Right forelimb (tissue), 1 donor: ENCODE measurements around the gene VWA3B.
"Not testable (repeated sequence)": the region's sequence is repeated elsewhere in the genome, so short reads cannot be mapped to it uniquely, and the experiment has no call there.

Experiments
- DNase-seq: peaks from one replicate; pipeline ENCODE4 v3.0.0-alpha.2; 2018

VWA3B gene

DNA sequence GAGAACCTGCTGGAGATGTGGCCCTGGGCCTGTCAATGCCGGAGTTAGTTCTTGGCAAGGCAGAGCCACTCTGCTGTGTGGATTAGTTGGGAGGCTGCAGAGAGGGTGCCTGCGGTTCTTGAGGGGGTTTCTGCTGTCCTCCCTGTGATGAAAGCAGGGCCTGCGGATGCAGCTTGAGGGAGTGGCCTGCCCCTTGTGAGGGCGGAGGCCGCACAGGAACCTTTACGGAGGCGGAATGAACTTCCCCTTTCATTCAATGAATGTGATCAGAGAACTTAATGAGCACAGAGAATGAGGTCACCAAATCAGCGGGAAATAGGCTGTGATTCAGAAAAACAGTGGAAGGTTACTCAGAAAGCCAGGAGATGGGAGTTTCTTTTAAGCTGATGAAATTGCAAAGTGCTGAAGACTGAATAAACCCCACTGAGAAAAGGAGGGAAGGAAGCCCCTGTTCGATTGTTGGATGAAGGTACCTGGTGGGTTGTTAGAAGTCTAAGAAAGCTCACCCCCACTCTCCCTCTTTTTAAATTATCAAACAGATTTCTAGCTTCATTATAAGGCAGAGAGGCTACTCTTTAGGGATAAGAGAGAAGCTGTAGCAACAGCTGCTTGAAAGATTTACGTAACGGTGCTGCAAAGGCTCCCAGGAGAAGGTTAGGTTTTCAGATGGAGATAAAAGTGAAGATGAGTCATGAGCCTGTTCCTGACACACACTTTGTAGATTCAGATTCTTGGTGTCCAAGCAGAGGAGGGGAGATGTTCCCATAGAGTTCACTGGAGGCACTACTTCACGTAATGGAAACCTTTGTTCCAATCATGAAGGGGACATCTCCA, 47.4 kb downstream of the VWA3B start:
- no peak for DNase-seq

DNA sequence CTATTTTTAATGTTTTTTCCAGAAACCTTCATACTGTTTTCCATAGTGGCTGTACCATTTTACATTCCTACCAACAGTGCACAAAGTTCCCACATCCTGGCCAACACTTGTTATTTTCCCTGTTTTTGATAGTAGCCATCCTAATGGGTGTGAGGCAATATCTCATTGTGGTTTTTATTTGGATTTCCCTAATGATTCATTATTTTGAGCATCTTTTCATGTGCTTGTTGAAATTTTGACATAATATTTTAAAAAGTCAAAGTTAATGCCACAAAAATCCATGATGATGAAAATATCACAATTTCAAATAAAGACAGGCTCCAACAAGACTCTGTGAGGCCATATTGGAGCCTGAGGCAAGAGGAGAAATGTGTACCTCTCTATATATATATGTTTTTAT, 50.2 kb downstream of the VWA3B start:
- DNase-seq = no peak

DNA sequence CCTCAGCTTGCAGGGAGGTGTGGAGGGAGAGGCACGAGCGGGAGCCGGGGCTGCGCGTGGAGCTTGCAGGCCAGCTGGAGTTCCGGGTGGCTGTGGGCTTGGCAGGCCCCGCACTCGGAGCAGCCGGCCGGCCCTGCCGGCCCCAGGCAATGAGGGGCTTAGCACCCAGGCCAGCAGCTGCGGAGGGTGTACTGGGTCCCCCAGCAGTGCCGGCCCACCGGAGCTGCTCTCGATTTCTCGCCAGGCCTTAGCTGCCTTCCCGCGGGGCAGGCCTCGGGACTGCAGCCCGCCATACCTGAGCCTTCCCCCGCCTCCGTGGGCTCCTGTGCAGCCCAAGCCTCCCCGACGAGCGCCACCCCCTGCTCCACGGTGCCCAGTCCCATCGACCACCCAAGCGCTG, 52.0 kb downstream of the VWA3B start:
- not testable (repeated sequence) for DNase-seq

DNA sequence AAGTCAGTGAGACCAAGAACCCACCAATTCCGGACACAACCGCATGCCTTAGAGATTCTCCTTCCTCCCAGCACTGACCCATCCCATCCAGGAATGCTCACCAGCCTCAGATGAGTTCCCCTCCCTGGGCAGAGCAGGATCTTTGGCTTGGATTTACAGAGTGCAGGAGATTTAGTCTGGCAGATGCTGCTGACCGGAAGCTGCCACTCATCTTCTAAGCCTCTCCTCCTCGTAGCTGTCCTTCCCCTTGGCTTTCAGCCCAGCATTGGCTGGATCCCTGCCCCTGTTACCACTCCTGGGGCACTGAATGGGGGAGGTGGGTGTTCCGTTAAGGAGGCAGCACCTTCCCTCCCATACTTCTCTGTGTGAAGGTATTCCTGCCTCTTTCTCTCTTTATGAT, 53.2 kb downstream of the VWA3B start:
- peak; percentile 70 for DNase-seq

DNA sequence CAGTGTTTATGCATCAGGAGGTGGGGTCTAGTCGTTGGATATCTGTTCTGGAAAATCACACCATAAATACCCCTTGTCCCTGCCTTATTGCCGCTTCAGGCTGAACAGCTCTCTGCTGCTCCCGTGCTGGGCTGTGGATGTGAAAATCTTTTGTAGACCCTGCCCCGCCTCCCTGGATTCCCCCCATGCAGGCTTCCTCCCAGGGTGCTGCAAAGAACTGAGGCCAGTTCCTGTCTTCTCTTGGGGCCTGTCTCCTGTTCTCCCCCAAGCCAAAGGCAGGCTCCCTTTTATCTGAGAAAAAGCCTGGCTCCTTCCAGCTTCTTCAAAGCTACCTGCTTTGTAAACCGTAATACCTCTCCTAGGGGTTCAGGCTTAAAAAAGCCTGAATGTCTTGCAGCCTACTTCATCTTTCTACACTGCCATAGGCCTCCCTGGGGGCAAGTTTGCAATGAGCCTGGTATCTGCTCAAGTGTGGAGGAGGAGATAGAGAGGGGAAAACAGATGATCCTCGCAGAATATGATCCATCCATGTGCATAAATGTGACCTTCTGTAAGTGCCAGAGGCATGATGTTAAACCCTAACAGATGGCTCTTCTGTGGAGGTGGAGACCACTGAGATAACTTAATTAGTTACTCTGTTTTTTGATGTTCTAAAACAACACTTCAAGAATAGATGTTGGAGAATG, 55.3 kb downstream of the VWA3B start:
- peak; percentile 13 for DNase-seq

DNA sequence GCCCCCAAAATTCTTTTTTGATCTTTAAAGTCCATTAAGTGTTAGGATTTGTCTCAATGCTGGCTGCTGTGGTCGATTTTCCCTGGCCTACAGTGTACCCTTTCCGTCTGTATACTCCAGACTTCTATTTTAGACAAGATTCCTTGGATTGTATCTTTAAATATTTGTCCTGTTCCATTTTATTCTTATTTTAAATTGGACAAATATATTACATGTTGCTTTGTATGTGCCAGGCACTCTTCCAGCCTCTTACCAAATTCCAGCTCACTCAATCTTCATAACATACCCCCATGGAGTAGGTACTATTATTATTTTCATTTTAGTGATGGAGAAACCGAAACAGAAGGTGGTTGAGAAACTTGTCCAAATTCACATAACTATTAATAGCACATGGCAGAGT, 58.1 kb downstream of the VWA3B start:
- DNase-seq = no peak

DNA sequence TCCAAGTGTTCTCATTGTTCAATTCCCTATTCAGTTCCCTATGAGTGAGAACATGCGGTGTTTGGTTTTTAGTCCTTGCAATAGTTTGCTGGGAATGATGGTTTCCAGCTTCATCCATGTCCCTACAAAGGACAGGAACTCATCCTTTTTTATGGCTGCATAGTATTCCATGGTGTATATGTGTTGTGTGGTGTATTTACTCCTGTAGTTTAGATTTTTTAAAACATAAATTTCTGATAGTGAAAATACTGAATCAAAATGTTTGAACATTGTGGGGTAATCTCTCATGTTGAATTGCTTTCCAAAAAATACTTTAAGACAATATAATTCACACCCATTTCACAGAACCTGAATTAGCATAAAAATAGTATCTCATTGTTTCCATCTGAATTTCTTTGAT, 60.9 kb downstream of the VWA3B start:
- DNase-seq = not testable (repeated sequence)

DNA sequence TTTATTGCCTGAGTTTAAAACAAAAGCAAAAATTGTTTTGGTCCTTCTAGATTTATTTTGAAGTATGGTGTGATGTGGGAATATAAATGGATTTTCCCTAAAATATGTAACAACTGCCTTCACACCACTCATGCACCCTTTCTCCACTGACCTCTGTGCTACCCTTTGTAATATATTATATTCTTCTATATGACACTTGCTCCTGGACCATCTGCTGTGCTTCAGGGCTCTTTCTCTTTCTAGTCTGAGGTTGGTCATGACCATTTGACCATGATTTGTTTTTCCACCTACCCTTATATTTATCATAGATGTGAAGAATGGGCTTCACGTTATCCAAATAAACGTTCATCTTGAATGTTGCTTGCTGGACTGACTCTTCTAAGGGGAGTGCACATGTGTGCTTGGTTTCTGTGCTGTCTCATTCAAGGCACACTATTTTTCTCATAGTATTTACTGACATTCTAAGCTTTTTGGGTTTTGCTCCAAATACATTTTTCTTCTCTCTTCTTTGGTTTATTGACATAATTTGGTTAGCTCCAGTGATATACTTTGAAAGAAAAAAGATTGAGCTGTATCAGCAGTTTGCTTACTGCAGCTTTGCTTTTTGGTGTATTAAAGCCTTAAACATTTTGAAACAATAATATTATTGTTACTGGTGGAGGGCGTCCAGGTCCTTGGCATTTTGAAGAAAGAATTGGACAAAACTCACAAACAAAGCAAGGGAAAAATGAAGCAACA, 61.8 kb downstream of the VWA3B start:
- no peak for DNase-seq

DNA sequence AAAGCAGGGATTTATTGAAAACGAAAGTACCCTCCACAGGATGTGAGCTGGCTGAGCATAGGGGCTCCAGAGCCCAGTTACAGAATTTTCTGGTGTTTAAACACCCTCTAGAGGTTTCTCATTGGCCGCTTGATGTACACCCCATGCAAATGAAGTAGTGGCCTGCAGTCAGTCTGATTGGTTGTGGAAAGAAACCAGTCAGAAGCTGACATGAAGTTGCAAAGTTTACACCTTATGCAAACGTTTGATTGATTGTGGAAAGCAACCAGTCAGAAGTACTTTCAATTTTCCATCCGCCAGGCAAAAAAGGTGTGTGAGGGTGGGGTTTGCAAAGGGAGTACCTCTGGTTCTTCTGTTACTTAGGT, 62.3 kb downstream of the VWA3B start:
- DNase-seq = no peak

DNA sequence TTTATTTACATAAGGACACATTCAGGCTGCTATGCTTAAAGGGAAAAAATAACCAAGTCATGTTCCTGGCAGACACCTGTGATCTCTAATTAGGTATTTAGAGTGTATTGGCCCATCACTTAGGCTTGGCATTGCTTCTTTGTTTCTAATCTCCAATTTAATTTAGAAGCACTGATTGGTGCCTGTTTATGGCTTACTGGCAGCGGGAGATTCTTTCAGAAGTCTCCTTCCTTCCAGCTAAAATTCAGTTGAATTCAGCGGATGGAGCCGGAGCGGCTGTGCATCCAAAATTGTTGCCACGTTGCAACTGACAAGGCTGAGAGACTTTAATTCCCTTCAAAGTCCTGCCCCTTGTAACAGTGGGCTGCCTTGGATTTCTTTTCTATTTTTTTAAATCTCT, 66.5 kb downstream of the VWA3B start:
- no peak for DNase-seq

DNA sequence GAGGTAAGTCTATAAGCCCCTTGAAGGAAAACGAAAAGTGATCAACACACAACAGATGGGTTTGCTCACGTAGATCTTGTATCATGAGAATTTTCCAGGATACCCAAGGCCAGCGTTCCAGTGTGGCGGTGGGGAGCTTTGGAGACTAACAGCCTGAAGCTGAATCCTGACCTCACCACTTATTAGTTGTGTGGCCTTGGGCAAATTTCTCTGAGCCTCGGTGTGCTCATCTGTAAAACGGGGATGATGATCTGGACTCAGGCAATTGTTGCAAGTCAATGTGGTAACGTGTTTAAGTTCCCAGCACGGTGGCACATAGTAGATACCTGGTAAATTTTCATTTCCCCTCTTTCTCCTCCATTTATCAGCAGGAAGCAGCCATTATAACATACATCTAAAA, 68.3 kb downstream of the VWA3B start:
- no peak for DNase-seq

DNA sequence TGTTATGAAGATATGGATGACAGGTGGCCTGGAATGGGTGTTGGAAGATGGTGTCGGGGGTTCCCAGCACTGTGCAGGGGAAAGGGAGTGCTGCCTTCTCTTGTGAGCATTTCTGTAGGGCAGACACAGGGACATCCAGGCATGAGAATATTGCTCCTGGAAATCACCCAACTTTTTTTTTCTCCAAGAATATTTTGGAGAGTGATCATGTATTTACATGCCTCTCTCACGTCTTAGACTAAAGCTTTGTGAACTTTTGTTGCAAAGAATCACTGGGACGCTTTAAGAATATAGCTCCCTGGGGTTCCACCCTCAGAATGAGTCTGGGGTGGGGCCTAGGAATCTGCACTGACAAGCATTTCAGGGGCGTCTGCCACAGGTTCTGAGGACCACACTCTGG, 68.7 kb downstream of the VWA3B start:
- no peak for DNase-seq

DNA sequence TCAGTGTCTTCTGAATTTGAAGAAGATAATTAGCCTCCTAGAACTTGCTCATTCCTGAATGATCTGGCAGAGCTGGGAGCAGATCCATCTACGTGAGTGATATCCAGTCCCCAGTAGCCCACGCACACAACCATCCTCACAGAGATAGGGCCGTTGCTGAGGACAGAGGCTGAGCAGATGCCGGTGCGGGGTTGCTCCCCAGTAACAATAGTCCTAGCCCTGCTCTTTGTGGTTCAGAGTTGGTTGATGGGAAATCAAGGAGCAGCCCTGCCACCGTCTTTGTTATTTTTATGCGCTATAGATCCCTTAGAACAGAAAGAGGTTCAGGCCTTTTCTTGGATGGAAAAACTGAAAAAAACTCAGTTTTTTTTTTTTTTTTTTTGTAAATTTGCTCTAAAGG, 69.3 kb downstream of the VWA3B start:
- DNase-seq = no peak

DNA sequence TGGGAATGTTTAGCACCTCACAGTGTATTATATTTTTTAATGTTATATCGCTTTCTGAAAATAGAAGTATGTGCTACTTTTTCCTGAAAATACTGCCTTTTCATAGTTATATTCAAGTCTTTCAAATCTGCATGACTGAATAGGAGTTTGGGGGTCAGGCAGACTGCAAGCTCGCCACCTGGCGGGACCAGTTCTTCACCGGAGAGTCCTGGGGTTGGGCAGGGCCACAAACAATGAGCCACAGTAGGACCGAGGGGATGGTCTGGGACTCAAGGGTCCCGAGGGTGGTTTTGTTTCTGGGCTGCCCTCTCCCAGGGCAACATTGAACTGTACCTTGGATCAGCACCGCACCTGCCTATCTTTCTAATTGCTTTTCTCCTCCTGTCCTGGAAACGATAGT, 70.6 kb downstream of the VWA3B start:
- no peak for DNase-seq

DNA sequence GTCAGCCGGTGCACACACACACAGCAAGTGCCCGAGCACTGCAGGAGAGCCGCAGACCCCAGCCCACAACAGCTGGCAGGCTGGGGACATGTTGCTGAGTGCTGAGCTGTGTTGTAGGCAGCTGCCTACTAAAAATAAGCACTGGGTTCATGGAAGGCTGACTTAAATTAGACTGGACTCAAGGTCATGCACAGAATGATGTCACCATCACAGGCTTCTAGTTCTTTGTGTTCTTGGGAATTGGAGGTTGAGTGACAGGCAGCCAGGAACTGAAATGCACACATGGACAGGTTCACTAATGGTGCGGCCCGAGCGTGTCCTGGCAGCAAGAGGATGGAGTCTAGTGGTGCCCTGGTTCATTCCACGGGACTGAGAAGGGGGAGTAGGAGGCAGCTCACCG, 71.3 kb downstream of the VWA3B start:
- no peak for DNase-seq

DNA sequence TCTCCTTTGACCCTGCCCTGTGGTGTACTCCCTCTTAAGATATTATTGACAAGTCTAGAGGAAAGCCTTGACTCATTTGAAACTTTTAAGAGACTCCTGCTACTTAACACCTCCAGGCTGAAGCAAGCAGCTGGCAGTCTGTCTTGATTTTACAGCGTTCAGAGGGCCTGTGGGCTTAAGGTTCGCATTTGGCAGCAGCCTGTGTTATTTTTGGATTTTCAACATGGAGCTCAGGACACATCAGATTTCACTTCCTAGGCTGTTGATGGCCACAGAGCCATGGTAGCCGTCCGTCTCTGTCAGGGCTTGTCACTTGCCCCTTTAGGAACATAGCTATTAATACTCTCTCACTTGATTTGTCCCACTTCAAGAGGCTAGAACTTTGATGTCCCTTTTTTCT, 73.6 kb downstream of the VWA3B start:
- DNase-seq = peak; percentile 55

DNA sequence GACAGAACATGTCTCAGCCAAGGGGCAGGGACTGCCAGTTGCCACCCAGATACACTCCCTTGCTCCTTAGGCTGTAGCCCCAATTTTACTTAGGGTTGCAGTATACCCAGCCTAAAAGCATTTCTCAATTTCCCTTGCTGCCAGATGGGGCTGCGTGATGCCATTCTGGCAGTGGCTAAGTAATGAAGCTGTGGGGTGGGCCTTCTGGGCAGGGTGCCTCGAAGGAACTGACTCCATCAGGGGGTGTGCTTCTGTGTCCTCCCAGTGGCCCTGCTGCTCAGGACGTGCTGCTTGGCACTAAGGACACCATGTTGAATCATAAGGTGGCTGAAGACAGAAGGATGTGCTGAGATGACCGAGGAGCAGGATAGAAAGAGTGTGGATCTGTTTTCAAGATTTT, 74.2 kb downstream of the VWA3B start:
- no peak for DNase-seq

DNA sequence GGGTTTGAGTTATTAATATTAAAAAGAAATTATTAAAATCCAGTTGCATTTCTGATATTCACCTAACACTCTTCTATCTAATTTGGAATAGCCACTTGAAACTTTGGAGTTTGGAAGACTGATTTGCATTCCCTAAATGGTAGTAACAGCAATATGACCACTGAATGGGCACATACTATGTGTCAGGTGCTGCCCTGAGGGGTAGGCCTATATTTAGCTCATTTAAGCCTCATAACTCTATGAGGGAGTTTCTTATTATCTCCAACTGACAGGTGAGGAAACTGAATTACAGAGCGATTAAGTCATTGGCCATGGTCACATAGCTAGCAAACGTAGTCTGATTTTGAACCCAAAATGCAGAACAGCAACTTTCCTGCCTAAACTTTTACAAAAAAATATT, 77.3 kb downstream of the VWA3B start:
- DNase-seq = no peak

DNA sequence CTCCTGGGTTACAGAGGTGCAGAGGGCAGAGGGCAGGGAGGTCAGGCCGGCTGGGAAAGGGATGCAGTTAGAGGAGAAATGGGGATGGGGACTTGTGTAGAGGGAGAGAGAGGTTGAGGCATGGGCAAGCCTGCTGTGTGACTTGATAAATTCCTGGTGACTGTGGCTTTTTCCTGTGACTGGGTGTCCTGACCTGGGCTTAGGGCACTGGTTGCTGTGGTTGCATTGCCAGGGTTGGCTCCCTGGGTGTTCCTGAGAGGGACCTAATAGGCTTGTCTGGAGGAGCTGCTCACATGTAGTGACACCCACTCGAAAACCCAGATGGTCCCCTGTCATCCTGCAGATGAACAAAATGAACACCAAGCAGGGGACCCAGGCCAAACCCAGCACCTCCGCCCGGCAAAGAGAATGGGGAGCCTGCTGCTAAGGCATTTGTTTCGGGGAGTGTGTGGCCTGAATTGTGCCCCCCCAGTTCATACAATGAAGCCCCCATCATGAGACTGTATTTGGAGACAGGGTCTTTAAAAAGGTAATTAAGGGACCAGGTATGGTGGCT, 78.6 kb downstream of the VWA3B start:
- DNase-seq = no peak

DNA sequence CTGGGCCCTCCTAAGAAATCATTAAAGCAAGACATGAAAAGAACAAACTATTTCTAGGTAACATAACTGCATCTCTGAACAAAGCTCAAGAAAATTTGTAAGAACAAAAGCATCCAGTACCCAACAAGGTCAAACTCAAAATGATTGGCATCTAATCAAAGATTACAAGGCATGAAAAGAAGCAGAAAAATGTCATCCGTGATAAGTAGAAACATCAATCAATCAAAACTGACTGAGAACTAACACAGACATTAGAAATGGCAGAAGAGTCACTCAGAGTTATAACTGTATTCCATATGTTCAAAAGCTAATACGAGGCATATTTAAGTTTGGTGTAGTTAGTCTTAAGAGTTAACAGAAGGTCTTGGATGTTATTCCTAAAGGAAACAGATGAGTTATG, 80.9 kb downstream of the VWA3B start:
- DNase-seq = no peak

DNA sequence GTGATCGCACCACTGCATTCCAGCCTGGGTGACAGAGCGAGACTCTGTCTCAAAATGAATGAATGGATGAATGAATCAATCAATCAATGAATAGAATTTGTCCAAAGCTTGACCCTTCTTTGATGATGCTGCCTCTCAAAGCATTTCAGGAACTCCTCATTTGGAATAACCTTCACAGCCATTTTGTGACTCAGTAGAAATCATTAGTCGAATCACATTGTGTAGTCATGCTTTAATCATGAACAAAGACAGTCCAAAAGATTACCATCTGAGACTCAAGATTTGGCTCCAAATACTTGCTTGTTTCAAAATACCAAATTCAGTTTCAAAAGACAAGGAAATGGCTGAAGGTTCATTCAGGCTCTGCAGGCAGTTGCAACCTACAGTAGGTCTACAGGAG, 83.1 kb downstream of the VWA3B start:
- DNase-seq = no peak

DNA sequence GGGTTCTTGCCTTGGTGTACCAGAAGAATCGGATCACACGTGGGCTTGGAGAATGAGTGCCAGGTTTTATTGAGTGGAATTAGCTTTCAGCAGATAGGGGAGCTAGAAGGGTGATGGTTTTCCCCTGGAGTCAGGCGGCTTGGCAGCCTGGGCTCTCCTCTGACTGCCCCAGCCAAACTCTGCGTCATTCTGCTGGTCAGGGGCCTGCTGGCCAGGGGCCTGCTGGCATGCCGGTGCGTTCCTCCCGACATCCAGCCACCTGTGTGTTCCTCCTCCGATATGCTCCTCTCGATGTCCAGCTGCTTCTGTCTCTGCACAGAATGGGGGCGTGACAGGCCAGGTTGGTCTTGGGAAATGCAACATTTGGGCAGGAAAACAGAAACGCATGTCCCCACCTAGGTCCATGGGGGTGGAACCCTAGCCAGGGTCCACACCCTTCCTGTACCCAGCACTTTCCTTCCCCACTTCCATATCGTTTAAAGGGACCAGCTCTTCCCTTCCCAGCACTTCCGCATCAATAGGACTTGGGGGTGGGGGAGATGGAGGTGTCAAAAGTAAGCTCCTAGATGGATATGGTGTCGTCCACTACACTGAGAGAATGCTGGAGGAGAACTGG, 85.3 kb downstream of the VWA3B start:
- no peak for DNase-seq

DNA sequence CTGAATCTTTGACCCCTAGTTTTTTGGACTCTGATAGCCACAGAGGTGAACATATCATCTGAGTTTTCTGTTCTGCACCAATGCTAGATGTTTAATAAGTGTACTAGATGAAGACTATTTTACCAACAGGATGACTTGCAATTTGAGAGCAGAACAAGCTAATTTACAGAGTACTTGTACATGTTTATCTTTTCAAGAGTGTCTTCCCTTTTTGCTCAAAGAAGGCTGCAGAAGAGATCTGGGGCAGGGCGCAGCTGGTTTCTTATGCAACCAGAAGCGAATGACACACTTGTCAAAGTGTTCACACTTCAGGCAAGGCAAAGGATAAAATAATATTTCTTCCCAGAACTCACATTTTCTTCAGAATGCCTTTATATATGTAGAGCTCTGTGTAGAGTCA, 86.0 kb downstream of the VWA3B start:
- DNase-seq = no peak
